HUES64 (cell line): ENCODE data around the gene RBM34.
"Not testable (repeated sequence)": the region's sequence is repeated elsewhere in the genome, so short reads cannot be mapped to it uniquely, and the experiment has no call there.

Experiments
- H3K27ac ChIP-seq: 2 replicates; pipeline ENCODE4 v1.7.0; 2013; ENCODE audit warnings: low read depth, low read length, inconsistent platforms
- H3K27me3 ChIP-seq: 2 replicates; pipeline ENCODE4 v1.6.1; 2013; ENCODE audit warnings: mild to moderate bottlenecking, low read length; ENCODE audit not compliant: insufficient read depth
- H3K36me3 ChIP-seq: 2 replicates; pipeline ENCODE4 v1.6.1; 2013; ENCODE audit warnings: mild to moderate bottlenecking, low read length; ENCODE audit not compliant: insufficient read depth
- H3K4me1 ChIP-seq: 2 replicates; pipeline ENCODE4 v1.6.1; 2013; ENCODE audit warnings: mild to moderate bottlenecking, low read length, moderate library complexity; ENCODE audit not compliant: insufficient read depth
- H3K4me3 ChIP-seq: 2 replicates; pipeline ENCODE4 v1.5.1; 2013; ENCODE audit warnings: mild to moderate bottlenecking, low read length, moderate library complexity
- H3K9ac ChIP-seq: 2 replicates; pipeline ENCODE4 v1.6.1; 2013; ENCODE audit warnings: mild to moderate bottlenecking, low read depth, low read length
- H3K9me3 ChIP-seq: 2 replicates; pipeline ENCODE4 v1.6.1; 2013; ENCODE audit warnings: low read depth, low read length; ENCODE audit not compliant: insufficient read depth
- WGBS: fragments of 150-250, 120-280 bp; methylation state at CpG from one replicate; pipeline ENCODE4 v1.1.7; 2013; ENCODE audit warnings: missing lambda C conversion rate; 5-methylcytosine and 5-hydroxymethylcytosine counted together

Gene RBM34

DNA sequence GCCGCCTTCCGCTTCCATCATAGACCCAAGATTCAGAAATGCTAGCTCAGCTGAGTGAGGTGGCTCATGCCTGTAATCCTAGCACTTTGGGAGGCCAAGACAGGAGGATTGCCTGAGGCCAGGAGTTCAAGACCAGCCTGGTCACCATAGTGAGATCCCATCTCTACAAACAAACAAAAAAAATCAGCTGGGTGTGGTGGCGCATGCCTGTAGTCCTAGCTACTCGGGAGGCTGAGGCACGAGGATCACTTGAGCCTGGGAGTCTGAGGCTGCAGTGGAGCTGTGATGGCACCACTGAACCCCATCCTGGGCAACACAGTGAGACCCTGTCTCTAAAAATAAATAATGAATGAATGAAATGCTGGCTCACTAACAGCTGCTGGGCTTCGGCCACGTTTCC, 72.1 kb downstream of the RBM34 start:
- Histone ChIP-seq H3K27ac (no peak overlapping the region), H3K9ac (no peak overlapping the region), H3K4me3 (no peak overlapping the region), H3K4me1 (peaks cover 19% of the 10 kb centered on the region), H3K27me3 (no peaks in the 10 kb centered on the region), H3K36me3 (no peaks in the 10 kb centered on the region), H3K9me3 (no peaks in the 10 kb centered on the region)
- WGBS = 91% methylated on average over 7 of the region's 7 CpGs

DNA sequence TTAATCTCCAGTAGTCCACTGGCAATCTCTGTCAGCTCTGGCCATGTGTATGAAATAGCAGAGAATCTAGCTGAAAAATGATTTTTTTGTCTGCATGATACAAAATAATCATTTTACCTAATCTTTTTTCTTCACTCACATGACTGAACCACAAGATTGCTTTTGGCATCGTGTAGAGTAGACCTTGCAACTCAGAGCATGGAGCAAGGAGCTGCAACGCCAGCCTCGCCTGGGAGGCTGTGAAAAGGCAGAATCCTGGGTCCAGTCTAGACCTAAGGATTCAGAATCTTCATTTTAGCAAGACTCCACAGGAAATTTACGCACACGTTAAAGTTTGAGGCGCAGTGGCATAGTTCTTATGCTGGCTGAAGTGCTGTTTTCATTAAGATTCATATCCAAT, 72.6 kb downstream of the RBM34 start:
- Histone ChIP-seq H3K27me3 (no peaks in the 10 kb centered on the region), H3K36me3 (no peaks in the 10 kb centered on the region), H3K4me3 (no peak overlapping the region), H3K9me3 (no peaks in the 10 kb centered on the region), H3K27ac (no peak overlapping the region), H3K4me1 (peaks cover 21% of the 10 kb centered on the region), H3K9ac (no peak overlapping the region)
- 95% methylated on average over 6 of the region's 6 CpGs for WGBS

DNA sequence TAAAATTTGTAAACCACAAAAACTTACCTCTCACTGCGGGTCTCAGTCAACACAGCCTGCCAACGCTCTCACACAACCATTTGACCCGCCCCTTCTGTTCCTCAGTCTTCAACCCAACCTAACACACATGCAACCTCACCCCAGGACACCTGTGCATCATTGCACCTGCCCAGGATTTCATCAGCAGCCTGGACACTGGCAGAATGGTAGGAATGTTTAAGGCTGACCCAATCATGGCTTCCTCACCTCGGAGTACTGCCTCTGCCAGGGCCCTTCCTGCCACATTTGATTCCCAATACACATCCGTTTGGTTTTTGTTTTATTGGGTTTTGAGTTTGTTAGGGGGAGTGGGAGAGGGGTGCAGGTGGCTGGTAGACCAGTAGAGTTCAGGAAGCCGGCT, 73.1 kb downstream of the RBM34 start:
- WGBS = 89% methylated on average over 6 of the region's 6 CpGs
- H3K4me1 ChIP-seq = peaks cover 23% of the 10 kb centered on the region
- no peaks in the 10 kb centered on the region for H3K9me3 ChIP-seq
- H3K27ac ChIP-seq = no peak overlapping the region
- H3K36me3 ChIP-seq = no peaks in the 10 kb centered on the region
- no peak overlapping the region for H3K9ac ChIP-seq
- H3K4me3 ChIP-seq = no peak overlapping the region
- H3K27me3 ChIP-seq = no peaks in the 10 kb centered on the region

DNA sequence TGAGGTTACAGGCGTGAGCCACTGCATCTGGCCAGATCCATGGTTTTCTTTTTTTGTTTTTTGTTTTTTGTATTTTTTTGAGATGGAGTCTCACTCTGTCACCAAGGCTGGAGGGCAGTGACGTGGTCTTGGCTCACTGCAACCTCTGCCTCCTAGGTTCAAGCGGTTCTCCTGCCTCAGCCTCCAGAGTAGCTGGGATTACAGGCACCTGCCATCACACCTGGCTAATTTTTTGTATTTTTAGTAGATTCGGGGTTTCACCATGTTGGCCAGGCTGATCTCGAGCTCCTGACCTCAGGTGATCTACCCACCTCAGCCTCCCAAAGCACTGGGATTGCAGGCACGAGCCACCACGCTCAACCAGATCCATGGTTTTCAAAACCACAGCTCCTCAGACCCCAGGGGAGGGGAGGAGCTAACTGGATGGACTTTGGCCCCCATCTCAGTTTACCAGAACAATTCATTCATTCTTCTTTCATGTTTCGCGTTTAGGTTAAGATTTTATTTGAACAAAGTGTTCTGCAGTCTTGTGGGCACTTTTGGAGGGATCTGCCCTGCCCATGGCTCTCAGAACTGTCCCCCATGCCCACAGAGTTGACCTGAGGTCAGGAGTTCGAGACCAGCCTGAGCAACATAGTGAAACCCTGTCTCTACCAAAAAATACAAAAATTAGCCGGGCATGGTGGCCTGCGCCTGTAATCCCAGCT, 75.5 kb downstream of the RBM34 start:
- not testable (repeated sequence) for H3K9ac ChIP-seq, H3K9me3 ChIP-seq, H3K27ac ChIP-seq, H3K36me3 ChIP-seq, H3K27me3 ChIP-seq, H3K4me3 ChIP-seq
- 94% methylated on average over 12 of the region's 12 CpGs for WGBS
- H3K4me1 ChIP-seq = peaks cover 15% of the 10 kb centered on the region
